Loucy (cell line): Measurements from ENCODE around the gene VEPH1.

Source experiments
- H2AFZ ChIP-seq: fragments of 200-600 bp; sonication (generic); 2 replicates; pipeline ENCODE4 v1.6.0; 2016; ENCODE audit warnings: antibody characterized with exemption, mild to moderate bottlenecking, low read length, moderate library complexity
- H3F3A ChIP-seq: fragments of 200-600 bp; 2 replicates; pipeline ENCODE4 v1.6.0; 2016; ENCODE audit warnings: antibody characterized with exemption, low read depth, mild to moderate bottlenecking
- H3K27me3 ChIP-seq: fragments of 200-600 bp; sonication (generic); 2 replicates; pipeline ENCODE4 v1.6.1; 2014; ENCODE audit warnings: low read length, mild to moderate bottlenecking; ENCODE audit not compliant: insufficient read depth, poor library complexity, severe bottlenecking
- H3K36me3 ChIP-seq: fragments of 200-600 bp; sonication (generic); 2 replicates; pipeline ENCODE4 v1.6.1; 2016; ENCODE audit warnings: low read length; ENCODE audit not compliant: insufficient read depth
- H3K4me1 ChIP-seq: fragments of 200-600 bp; sonication (generic); 2 replicates; pipeline ENCODE4 v1.5.1; 2014; ENCODE audit warnings: low read length, mild to moderate bottlenecking; ENCODE audit not compliant: insufficient read depth, poor library complexity, severe bottlenecking
- H3K4me2 ChIP-seq: fragments of 200-600 bp; sonication (generic); 2 replicates; pipeline ENCODE4 v1.6.0; 2014; ENCODE audit warnings: antibody characterized with exemption, low read length, low read depth, mild to moderate bottlenecking; ENCODE audit not compliant: poor library complexity, severe bottlenecking
- H3K4me3 ChIP-seq: fragments of 200-600 bp; sonication (generic); 2 replicates; pipeline ENCODE4 v1.5.1; 2014; ENCODE audit warnings: low read length, mild to moderate bottlenecking, mixed read lengths; ENCODE audit not compliant: poor library complexity, severe bottlenecking
- H3K79me2 ChIP-seq: fragments of 200-600 bp; sonication (generic); 2 replicates; pipeline ENCODE4 v1.6.1; 2014; ENCODE audit warnings: low read length; ENCODE audit not compliant: insufficient read depth
- H3K9ac ChIP-seq: fragments of 200-600 bp; sonication (generic); 2 replicates; pipeline ENCODE4 v1.6.0; 2014; ENCODE audit warnings: mild to moderate bottlenecking, low read depth, low read length, moderate library complexity; ENCODE audit not compliant: poor library complexity, severe bottlenecking
- H3K9me2 ChIP-seq: fragments of 200-600 bp; sonication (generic); replicated peaks from 2 replicates; pipeline ENCODE4 v1.6.1; 2016; ENCODE audit warnings: low read depth, low read length, mixed read lengths
- H3K9me3 ChIP-seq: fragments of 200-600 bp; sonication (generic); 2 replicates; pipeline ENCODE4 v1.6.1; 2014; ENCODE audit warnings: mild to moderate bottlenecking, antibody characterized with exemption, low read length, low read depth; ENCODE audit not compliant: insufficient read depth
- H4K20me1 ChIP-seq: fragments of 200-600 bp; sonication (generic); 2 replicates; pipeline ENCODE4 v1.6.0; 2014; ENCODE audit warnings: antibody characterized with exemption, low read length, mild to moderate bottlenecking; ENCODE audit not compliant: insufficient read depth, poor library complexity, severe bottlenecking
- EZH2phosphoT487 ChIP-seq: fragments of 200-600 bp; IDR thresholded peaks from 2 replicates; pipeline ENCODE4 v1.6.1; 2018; ENCODE audit warnings: antibody characterized with exemption, mild to moderate bottlenecking, moderate library complexity, borderline replicate concordance
- TF ChIP-seq, protein P1 (sequence below): fragments of 200-600 bp; sonication (generic); conservative IDR thresholded peaks from 2 replicates; pipeline ENCODE4 v1.5.1; 2014; ENCODE audit warnings: mild to moderate bottlenecking, antibody characterized with exemption, low read length

VEPH1 gene

DNA sequence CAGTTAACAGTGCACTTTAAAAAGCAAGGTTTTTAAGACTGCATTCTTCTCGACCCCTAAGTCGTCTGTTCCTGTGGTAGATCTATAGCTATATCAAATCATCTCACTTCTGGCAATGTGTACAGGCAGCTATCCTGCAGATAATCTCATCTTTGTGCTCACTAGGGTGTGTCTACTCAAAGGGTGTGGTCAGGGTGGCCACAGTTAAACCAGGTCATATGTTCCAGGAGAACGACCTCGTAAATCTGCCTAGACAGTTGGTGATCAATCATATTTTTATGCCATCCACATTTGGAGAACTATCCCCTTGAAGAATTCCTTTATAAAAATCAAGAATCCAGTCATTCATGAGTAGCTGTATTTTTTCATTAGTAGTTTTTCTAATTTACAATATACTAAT is 3.0 kb downstream of the VEPH1 start:
- H4K20me1 ChIP-seq: no peaks in the 10 kb centered on the region
- no peak overlapping the region for H3K4me3 ChIP-seq
- H3K79me2 ChIP-seq: no peaks in the 10 kb centered on the region
- TF ChIP-seq EZH2phosphoT487: no peak
- TF ChIP-seq, protein P1, sequence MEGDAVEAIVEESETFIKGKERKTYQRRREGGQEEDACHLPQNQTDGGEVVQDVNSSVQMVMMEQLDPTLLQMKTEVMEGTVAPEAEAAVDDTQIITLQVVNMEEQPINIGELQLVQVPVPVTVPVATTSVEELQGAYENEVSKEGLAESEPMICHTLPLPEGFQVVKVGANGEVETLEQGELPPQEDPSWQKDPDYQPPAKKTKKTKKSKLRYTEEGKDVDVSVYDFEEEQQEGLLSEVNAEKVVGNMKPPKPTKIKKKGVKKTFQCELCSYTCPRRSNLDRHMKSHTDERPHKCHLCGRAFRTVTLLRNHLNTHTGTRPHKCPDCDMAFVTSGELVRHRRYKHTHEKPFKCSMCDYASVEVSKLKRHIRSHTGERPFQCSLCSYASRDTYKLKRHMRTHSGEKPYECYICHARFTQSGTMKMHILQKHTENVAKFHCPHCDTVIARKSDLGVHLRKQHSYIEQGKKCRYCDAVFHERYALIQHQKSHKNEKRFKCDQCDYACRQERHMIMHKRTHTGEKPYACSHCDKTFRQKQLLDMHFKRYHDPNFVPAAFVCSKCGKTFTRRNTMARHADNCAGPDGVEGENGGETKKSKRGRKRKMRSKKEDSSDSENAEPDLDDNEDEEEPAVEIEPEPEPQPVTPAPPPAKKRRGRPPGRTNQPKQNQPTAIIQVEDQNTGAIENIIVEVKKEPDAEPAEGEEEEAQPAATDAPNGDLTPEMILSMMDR: no peak
- no peaks in the 10 kb centered on the region for H3K36me3 ChIP-seq
- no peaks in the 10 kb centered on the region for H3F3A ChIP-seq
- no peaks in the 10 kb centered on the region for H3K9me2 ChIP-seq
- no peak overlapping the region for H3K9ac ChIP-seq
- no peaks in the 10 kb centered on the region for H3K27me3 ChIP-seq
- H2AFZ ChIP-seq: no peak overlapping the region
- H3K4me1 ChIP-seq: peaks cover 7% of the 10 kb centered on the region
- no peaks in the 10 kb centered on the region for H3K9me3 ChIP-seq
- H3K4me2 ChIP-seq: no peak overlapping the region

DNA sequence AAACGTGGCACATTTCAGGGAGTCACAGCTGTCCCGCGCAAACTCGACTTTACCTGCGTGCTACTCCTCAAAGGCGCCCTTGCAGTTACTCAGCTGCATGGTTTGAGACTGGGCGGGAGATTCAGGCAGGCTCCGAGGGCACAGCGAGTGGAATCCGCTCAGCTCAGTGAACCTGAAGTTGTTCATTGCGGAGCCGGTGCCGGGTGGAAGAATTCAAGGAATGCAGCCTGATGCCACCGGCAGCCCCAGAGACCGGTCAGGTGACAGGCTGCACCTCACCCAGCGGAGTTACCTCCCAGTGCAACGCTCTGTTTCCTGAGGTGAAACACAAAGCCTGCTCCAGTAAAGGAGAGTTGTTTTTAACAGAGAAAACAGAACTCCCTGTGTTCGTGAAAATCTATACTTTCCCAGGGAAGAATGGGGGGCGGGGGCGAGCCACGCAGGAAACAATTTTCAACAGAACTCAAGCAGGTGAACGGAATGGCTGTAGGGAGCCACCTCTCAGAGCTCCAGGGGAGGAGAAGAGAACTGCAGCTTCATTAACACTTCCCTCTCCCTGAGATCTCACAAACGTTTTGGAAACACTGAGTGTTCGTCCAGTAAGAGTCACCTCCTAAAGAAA is 3.8 kb downstream of the VEPH1 start:
- H3F3A ChIP-seq: no peaks in the 10 kb centered on the region
- H3K4me2 ChIP-seq: no peak overlapping the region
- no peak overlapping the region for H3K4me3 ChIP-seq
- no peaks in the 10 kb centered on the region for H3K79me2 ChIP-seq
- no peaks in the 10 kb centered on the region for H3K9me2 ChIP-seq
- peaks cover 7% of the 10 kb centered on the region for H3K4me1 ChIP-seq
- no peaks in the 10 kb centered on the region for H3K27me3 ChIP-seq
- TF ChIP-seq EZH2phosphoT487: no peak
- TF ChIP-seq, protein P1: no peak
- no peaks in the 10 kb centered on the region for H4K20me1 ChIP-seq
- no peaks in the 10 kb centered on the region for H3K9me3 ChIP-seq
- H3K36me3 ChIP-seq: no peaks in the 10 kb centered on the region
- H3K9ac ChIP-seq: no peak overlapping the region
- no peak overlapping the region for H2AFZ ChIP-seq

DNA sequence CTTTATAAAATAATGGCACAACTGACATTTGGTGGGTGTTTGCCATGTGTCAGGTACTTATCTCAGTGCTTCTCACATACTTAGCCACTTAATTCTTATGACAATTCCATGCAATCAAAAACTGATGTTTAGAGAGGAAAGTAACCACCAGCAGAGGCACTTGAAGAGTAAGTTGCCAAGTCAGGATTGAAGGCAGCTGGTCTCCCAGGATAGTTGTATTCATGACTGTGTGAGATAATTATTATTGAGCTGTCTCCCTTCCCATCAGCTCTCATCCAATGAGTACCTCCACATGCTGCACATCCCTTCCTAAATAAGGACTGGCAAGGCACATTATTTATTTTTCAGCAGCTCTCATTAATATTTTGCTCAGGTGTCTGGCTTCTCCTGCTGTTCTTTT is 4.8 kb downstream of the VEPH1 start:
- no peaks in the 10 kb centered on the region for H3K79me2 ChIP-seq
- H3K4me3 ChIP-seq: no peak overlapping the region
- H3K9me2 ChIP-seq: no peaks in the 10 kb centered on the region
- no peak for TF ChIP-seq EZH2phosphoT487
- TF ChIP-seq, protein P1: no peak
- no peaks in the 10 kb centered on the region for H3K27me3 ChIP-seq
- no peak overlapping the region for H3K4me2 ChIP-seq
- H3F3A ChIP-seq: no peaks in the 10 kb centered on the region
- no peak overlapping the region for H3K9ac ChIP-seq
- H4K20me1 ChIP-seq: no peaks in the 10 kb centered on the region
- peaks cover 7% of the 10 kb centered on the region for H3K4me1 ChIP-seq
- H2AFZ ChIP-seq: no peak overlapping the region
- H3K36me3 ChIP-seq: no peaks in the 10 kb centered on the region
- H3K9me3 ChIP-seq: no peaks in the 10 kb centered on the region
